Erythroblast (primary cell): ENCODE data around the gene MRPL14.

Experiments
- GATA1 ChIP-seq: IDR thresholded peaks from 2 replicates; pipeline ENCODE4 v1.6.1; 2011; ENCODE audit warnings: low read depth, mild to moderate bottlenecking, control low read depth, low read length, moderate library complexity
- POLR2A ChIP-seq: IDR thresholded peaks from 2 replicates; pipeline ENCODE4 v1.6.1; 2011; ENCODE audit warnings: mild to moderate bottlenecking, low read length

- no peak for TF ChIP-seq POLR2A
- TF ChIP-seq GATA1: no peak
Measured at GRCh38 chr6:44078219-44078826, 48.9 kb downstream of the MRPL14 start.
